ENCODE data around the gene RNASEH1. TPM values are rescaled to one million over a fixed set of nuclear protein-coding genes. Genes with fewer than 3 reads are reported as not detected.

Gene RNASEH1
- total RNA-seq, 1 experiment from 2014 or later, result 38.2 TPM

DNA sequence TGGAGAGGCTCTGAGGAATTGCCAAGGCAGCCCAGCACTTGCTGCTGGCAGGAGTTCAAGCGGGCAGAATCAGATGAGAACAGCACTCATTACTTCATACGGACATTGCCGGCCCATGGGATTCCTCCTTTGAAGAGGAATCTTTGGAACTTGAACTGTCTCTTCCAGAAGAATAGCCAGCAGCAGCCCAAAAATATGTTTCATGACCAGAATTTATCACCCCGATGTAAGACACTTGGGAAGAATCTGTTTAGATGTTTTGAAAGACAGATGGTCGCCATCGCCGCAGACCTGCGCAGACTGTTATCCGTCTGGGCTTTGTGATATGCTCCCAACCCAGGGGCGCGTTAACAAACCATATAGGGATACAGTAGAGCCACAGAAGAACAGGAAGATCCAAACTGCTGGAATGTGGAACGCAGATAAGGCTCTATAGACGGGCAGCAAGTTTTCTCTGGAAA lies 35.1 kb downstream of the RNASEH1 start:
- CTCF ChIA-PET, result no interaction called here
- no peak for ATAC-seq
- Histone ChIP-seq H3K4me3 (replicated peaks in 1 of 2; ENCODE audit: low read depth in 1 of 2, low read length in 2 of 2) (no peak overlapping the region), H4K20me1 (ENCODE audit: insufficient read depth) (no peaks in the 10 kb centered on the region), H3K9ac (ENCODE audit: low read length) (no peak overlapping the region), H3K27me3 (ENCODE audit: insufficient read depth, low read length) (no peaks in the 10 kb centered on the region), H3K27ac (ENCODE audit: low read depth, low read length) (no peak overlapping the region), H2AFZ (ENCODE audit: low read depth, low read length, poor library complexity, severe bottlenecking) (no peak overlapping the region), H3K79me2 (ENCODE audit: insufficient read depth, low read length) (peaks cover 5% of the 10 kb centered on the region), H3K9me3 (ENCODE audit: control insufficient read depth in 1 of 2, insufficient read depth in 1 of 2, low read depth in 1 of 2, low read length in 2 of 2) (no peaks in the 10 kb centered on the region; a peak in 1 of 4 replicates), H3K9me2 (ENCODE audit: insufficient read depth) (no peaks in the 10 kb centered on the region), H3K4me1 (ENCODE audit: control insufficient read depth in 1 of 2, insufficient read depth in 2 of 2, low read length in 2 of 2) (peaks cover 0 to 25% of the 10 kb centered on the region in 2 experiments; a peak in 3 of 4 replicates), H3K4me2 (ENCODE audit: low read length) (no peak overlapping the region), H3K36me3 (ENCODE audit: control insufficient read depth in 1 of 2, insufficient read depth in 2 of 2, low read length in 2 of 2) (no peaks in the 10 kb centered on the region)
- TF ChIP-seq SP1 (IDR thresholded peaks at IDR 0.05; ENCODE audit: low read depth) (no peak), ELF1 (IDR thresholded peaks at IDR 0.05; ENCODE audit: borderline replicate concordance, low read depth) (no peak), ZFX (IDR thresholded peaks at IDR 0.05) (no peak), SRF (IDR thresholded peaks at IDR 0.05; ENCODE audit: low read depth) (no peak), JUND (IDR thresholded peaks at IDR 0.05) (no peak), YY1 (IDR thresholded peaks at IDR 0.05; ENCODE audit: extremely low read depth, insufficient replicate concordance, low read depth, low read length) (no peak), POLR2A (IDR thresholded peaks at IDR 0.05; ENCODE audit: borderline replicate concordance, extremely low read depth, insufficient read depth, insufficient read length) (no peak)
- TF ChIP-seq, protein P1, sequence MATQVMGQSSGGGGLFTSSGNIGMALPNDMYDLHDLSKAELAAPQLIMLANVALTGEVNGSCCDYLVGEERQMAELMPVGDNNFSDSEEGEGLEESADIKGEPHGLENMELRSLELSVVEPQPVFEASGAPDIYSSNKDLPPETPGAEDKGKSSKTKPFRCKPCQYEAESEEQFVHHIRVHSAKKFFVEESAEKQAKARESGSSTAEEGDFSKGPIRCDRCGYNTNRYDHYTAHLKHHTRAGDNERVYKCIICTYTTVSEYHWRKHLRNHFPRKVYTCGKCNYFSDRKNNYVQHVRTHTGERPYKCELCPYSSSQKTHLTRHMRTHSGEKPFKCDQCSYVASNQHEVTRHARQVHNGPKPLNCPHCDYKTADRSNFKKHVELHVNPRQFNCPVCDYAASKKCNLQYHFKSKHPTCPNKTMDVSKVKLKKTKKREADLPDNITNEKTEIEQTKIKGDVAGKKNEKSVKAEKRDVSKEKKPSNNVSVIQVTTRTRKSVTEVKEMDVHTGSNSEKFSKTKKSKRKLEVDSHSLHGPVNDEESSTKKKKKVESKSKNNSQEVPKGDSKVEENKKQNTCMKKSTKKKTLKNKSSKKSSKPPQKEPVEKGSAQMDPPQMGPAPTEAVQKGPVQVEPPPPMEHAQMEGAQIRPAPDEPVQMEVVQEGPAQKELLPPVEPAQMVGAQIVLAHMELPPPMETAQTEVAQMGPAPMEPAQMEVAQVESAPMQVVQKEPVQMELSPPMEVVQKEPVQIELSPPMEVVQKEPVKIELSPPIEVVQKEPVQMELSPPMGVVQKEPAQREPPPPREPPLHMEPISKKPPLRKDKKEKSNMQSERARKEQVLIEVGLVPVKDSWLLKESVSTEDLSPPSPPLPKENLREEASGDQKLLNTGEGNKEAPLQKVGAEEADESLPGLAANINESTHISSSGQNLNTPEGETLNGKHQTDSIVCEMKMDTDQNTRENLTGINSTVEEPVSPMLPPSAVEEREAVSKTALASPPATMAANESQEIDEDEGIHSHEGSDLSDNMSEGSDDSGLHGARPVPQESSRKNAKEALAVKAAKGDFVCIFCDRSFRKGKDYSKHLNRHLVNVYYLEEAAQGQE (IDR thresholded peaks at IDR 0.05; ENCODE audit: low read depth), result no peak
- TF ChIP-seq, protein P2, sequence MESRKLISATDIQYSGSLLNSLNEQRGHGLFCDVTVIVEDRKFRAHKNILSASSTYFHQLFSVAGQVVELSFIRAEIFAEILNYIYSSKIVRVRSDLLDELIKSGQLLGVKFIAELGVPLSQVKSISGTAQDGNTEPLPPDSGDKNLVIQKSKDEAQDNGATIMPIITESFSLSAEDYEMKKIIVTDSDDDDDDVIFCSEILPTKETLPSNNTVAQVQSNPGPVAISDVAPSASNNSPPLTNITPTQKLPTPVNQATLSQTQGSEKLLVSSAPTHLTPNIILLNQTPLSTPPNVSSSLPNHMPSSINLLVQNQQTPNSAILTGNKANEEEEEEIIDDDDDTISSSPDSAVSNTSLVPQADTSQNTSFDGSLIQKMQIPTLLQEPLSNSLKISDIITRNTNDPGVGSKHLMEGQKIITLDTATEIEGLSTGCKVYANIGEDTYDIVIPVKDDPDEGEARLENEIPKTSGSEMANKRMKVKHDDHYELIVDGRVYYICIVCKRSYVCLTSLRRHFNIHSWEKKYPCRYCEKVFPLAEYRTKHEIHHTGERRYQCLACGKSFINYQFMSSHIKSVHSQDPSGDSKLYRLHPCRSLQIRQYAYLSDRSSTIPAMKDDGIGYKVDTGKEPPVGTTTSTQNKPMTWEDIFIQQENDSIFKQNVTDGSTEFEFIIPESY (IDR thresholded peaks at IDR 0.05; ENCODE audit: extremely low read depth, insufficient replicate concordance, low read length), result no peak
- TF ChIP-seq, protein P3, sequence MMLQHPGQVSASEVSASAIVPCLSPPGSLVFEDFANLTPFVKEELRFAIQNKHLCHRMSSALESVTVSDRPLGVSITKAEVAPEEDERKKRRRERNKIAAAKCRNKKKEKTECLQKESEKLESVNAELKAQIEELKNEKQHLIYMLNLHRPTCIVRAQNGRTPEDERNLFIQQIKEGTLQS (IDR thresholded peaks at IDR 0.05), result no peak
- TF ChIP-seq, protein P4, sequence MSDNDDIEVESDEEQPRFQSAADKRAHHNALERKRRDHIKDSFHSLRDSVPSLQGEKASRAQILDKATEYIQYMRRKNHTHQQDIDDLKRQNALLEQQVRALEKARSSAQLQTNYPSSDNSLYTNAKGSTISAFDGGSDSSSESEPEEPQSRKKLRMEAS (IDR thresholded peaks at IDR 0.05), result no peak
- POLR2A ChIA-PET, result no interaction called here
- BruUV-seq (replicated peaks), result no TSS peak
- DNase-seq (ENCODE audit: low read depth, low spot score), result no peak
- intact Hi-C loops (cut with micrococcal nuclease), result no loop called here
- RAD21 ChIA-PET (ENCODE audit: low non-redundant PET in 1 of 2, low total read pairs in 2 of 2, uncharacterized antibody in 2 of 2, unreplicated experiment in 2 of 2), result no interaction called here
